ENCODE data around the gene LBX1.

DNA sequence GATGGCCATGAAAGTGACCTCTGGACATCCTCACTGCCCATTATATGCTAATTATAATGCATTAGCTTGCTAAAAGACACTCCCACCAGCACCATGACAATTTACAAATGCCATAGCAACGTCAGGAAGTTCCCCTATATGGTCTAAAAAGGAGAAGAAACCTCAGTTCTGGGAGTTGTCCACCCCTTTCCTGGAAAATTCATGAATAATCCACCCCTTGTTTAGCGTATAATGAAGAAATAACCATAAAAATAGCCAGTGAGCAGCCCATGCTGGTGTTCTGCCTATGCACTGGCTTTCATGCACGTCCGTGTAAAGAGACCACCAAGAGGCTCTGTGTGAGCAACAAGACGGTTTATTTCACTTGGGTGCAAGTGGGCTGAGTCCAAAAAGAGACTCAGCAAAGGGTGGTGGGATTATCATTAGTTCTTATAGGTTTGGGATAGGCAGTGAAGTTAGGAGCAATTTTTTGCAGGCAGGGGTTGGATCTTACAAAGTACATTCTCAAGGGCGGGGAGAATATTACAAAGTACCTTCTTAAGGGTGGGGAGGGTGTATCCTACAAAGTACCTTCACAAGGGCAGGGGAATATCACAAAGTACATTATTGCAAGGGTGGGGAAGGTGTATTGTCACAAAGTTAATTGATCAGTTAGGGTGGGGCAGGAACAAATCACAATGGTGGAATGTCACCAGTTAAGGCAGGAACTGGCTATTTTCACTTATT is 45.6 kb downstream of the LBX1 start:
- TF ChIP-seq, protein P1, sequence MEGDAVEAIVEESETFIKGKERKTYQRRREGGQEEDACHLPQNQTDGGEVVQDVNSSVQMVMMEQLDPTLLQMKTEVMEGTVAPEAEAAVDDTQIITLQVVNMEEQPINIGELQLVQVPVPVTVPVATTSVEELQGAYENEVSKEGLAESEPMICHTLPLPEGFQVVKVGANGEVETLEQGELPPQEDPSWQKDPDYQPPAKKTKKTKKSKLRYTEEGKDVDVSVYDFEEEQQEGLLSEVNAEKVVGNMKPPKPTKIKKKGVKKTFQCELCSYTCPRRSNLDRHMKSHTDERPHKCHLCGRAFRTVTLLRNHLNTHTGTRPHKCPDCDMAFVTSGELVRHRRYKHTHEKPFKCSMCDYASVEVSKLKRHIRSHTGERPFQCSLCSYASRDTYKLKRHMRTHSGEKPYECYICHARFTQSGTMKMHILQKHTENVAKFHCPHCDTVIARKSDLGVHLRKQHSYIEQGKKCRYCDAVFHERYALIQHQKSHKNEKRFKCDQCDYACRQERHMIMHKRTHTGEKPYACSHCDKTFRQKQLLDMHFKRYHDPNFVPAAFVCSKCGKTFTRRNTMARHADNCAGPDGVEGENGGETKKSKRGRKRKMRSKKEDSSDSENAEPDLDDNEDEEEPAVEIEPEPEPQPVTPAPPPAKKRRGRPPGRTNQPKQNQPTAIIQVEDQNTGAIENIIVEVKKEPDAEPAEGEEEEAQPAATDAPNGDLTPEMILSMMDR (IDR thresholded peaks at IDR 0.05; ENCODE audit: extremely low read depth in 1 of 2, insufficient read depth in 1 of 2, low read depth in 1 of 2, low read length in 2 of 2): no peak
- no peak for TF ChIP-seq EZH2 (IDR thresholded peaks at IDR 0.05; ENCODE audit: borderline replicate concordance, low read depth, low read length, severe bottlenecking)
- TF ChIP-seq, protein P2, sequence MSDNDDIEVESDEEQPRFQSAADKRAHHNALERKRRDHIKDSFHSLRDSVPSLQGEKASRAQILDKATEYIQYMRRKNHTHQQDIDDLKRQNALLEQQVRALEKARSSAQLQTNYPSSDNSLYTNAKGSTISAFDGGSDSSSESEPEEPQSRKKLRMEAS (IDR thresholded peaks at IDR 0.05; ENCODE audit: insufficient read depth, insufficient read length): no peak
- TF ChIP-seq POLR2A (IDR thresholded peaks at IDR 0.05; ENCODE audit: low read depth, low read length): no peak
- TF ChIP-seq FOS (IDR thresholded peaks at IDR 0.05; ENCODE audit: borderline replicate concordance, insufficient read depth, low read length): no peak
